K562 (cell line): ENCODE results near the gene ODF4. TPM values are rescaled to one million over a fixed set of nuclear protein-coding genes. Genes with fewer than 3 reads are reported as not detected.

Source experiments
- KLF1 ChIP-seq: fragments of 450-650 bp; IDR thresholded peaks from 2 replicates; pipeline ENCODE4 v1.6.1; 2016; ENCODE audit warnings: missing genetic modification characterization, missing compliant biosample characterization
- ZNF318 ChIP-seq, 2 experiments: fragments of 450-650 bp; IDR thresholded peaks; 2 replicates each; pipeline ENCODE4 v1.6.1; 2016; ENCODE audit warnings: mild to moderate bottlenecking in 2 of 2, borderline replicate concordance in 1 of 2, low read depth in 1 of 2, moderate library complexity in 1 of 2
- polyA plus RNA-seq, 8 experiments: library from polyadenylated mRNA; depleted of rRNA in 4 of 8; stranded (reverse) in 5 of 8; unstranded in 3 of 8; fragments of >200 nt; fragmentation: Nextera tagmentation in 2 of 8; fragmentation: Illumina TruSeq in 1 of 8; extraction: Ambion mirVana in 2 of 8; extraction: Trizol in 1 of 8; gene quantifications; 2 replicates each; pipeline versions ENCODE4 v1.2.1 to v1.2.3, GENCODE V29; 2011 to 2014; ENCODE audit warnings: inconsistent platforms in 1 of 8, missing spikeins in 1 of 8
- total RNA-seq, 7 experiments: library from RNA; depleted of rRNA in 6 of 7; stranded (reverse); fragments of >200 nt in 6 of 7; fragmentation: Illumina TruSeq in 2 of 7; extraction: Trizol in 2 of 7; gene quantifications; 2 replicates each; pipeline versions ENCODE4 v1.2.1 to v1.2.3, GENCODE V29; 2011 to 2021; ENCODE audit warnings: low replicate concordance in 1 of 7
- TF ChIP-seq, protein P1 (sequence below): fragments of 450-650 bp; IDR thresholded peaks from 2 replicates; pipeline ENCODE4 v1.6.1; 2016; ENCODE audit warnings: mild to moderate bottlenecking, moderate library complexity

The ODF4 gene
- total and polyA plus RNA-seq, 9 of the 15 experiments (the other 6 are each of a cell fraction or from before 2014, with no cell fraction given): not detected

GRCh38 chr17:8391711-8392110, 52.1 kb downstream of the ODF4 start (continued):
- TF ChIP-seq, protein P1, sequence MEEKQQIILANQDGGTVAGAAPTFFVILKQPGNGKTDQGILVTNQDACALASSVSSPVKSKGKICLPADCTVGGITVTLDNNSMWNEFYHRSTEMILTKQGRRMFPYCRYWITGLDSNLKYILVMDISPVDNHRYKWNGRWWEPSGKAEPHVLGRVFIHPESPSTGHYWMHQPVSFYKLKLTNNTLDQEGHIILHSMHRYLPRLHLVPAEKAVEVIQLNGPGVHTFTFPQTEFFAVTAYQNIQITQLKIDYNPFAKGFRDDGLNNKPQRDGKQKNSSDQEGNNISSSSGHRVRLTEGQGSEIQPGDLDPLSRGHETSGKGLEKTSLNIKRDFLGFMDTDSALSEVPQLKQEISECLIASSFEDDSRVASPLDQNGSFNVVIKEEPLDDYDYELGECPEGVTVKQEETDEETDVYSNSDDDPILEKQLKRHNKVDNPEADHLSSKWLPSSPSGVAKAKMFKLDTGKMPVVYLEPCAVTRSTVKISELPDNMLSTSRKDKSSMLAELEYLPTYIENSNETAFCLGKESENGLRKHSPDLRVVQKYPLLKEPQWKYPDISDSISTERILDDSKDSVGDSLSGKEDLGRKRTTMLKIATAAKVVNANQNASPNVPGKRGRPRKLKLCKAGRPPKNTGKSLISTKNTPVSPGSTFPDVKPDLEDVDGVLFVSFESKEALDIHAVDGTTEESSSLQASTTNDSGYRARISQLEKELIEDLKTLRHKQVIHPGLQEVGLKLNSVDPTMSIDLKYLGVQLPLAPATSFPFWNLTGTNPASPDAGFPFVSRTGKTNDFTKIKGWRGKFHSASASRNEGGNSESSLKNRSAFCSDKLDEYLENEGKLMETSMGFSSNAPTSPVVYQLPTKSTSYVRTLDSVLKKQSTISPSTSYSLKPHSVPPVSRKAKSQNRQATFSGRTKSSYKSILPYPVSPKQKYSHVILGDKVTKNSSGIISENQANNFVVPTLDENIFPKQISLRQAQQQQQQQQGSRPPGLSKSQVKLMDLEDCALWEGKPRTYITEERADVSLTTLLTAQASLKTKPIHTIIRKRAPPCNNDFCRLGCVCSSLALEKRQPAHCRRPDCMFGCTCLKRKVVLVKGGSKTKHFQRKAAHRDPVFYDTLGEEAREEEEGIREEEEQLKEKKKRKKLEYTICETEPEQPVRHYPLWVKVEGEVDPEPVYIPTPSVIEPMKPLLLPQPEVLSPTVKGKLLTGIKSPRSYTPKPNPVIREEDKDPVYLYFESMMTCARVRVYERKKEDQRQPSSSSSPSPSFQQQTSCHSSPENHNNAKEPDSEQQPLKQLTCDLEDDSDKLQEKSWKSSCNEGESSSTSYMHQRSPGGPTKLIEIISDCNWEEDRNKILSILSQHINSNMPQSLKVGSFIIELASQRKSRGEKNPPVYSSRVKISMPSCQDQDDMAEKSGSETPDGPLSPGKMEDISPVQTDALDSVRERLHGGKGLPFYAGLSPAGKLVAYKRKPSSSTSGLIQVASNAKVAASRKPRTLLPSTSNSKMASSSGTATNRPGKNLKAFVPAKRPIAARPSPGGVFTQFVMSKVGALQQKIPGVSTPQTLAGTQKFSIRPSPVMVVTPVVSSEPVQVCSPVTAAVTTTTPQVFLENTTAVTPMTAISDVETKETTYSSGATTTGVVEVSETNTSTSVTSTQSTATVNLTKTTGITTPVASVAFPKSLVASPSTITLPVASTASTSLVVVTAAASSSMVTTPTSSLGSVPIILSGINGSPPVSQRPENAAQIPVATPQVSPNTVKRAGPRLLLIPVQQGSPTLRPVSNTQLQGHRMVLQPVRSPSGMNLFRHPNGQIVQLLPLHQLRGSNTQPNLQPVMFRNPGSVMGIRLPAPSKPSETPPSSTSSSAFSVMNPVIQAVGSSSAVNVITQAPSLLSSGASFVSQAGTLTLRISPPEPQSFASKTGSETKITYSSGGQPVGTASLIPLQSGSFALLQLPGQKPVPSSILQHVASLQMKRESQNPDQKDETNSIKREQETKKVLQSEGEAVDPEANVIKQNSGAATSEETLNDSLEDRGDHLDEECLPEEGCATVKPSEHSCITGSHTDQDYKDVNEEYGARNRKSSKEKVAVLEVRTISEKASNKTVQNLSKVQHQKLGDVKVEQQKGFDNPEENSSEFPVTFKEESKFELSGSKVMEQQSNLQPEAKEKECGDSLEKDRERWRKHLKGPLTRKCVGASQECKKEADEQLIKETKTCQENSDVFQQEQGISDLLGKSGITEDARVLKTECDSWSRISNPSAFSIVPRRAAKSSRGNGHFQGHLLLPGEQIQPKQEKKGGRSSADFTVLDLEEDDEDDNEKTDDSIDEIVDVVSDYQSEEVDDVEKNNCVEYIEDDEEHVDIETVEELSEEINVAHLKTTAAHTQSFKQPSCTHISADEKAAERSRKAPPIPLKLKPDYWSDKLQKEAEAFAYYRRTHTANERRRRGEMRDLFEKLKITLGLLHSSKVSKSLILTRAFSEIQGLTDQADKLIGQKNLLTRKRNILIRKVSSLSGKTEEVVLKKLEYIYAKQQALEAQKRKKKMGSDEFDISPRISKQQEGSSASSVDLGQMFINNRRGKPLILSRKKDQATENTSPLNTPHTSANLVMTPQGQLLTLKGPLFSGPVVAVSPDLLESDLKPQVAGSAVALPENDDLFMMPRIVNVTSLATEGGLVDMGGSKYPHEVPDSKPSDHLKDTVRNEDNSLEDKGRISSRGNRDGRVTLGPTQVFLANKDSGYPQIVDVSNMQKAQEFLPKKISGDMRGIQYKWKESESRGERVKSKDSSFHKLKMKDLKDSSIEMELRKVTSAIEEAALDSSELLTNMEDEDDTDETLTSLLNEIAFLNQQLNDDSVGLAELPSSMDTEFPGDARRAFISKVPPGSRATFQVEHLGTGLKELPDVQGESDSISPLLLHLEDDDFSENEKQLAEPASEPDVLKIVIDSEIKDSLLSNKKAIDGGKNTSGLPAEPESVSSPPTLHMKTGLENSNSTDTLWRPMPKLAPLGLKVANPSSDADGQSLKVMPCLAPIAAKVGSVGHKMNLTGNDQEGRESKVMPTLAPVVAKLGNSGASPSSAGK: no peak
- TF ChIP-seq ZNF318 (IDR thresholded peaks at IDR 0.05; ENCODE audit: borderline replicate concordance in 1 of 2, low read depth in 1 of 2) (no peak), KLF1 (tag) (no peak)
